Progenitor cell of endocrine pancreas (in vitro differentiated cells): ENCODE data around the gene ETNPPL. TPM values are rescaled to one million over a fixed set of nuclear protein-coding genes. Genes with fewer than 3 reads are reported as not detected.

ENCODE experiments used
- DNase-seq: peaks from one replicate; pipeline ENCODE4 v3.0.0; 2021; ENCODE audit warnings: low spot score; ENCODE audit not compliant: unreplicated experiment
- H3K27ac Mint-ChIP-seq: 2 replicates; pipeline ENCODE4 v1.8.0; 2021; ENCODE audit warnings: mild to moderate bottlenecking, moderate library complexity, mixed read lengths
- H3K27me3 Mint-ChIP-seq: 2 replicates; pipeline ENCODE4 v1.8.0; 2021; ENCODE audit warnings: mixed read lengths
- H3K36me3 Mint-ChIP-seq: 2 replicates; pipeline ENCODE4 v1.8.0; 2022; ENCODE audit warnings: mixed read lengths; ENCODE audit not compliant: insufficient read depth
- H3K4me1 Mint-ChIP-seq: 2 replicates; pipeline ENCODE4 v1.8.0; 2021; ENCODE audit warnings: low read depth, mixed read lengths
- H3K4me3 Mint-ChIP-seq: 2 replicates; pipeline ENCODE4 v1.8.0; 2021; ENCODE audit warnings: low read depth, mild to moderate bottlenecking, moderate library complexity, mixed read lengths
- H3K9me3 Mint-ChIP-seq: 2 replicates; pipeline ENCODE4 v1.8.0; 2021; ENCODE audit warnings: low read depth, mixed read lengths
- total RNA-seq: library from RNA; stranded (reverse); gene quantifications from 2 replicates; pipeline ENCODE4 v1.2.1, GENCODE V29; 2021
- TF ChIP-seq, protein P1 (sequence below): fragments of 200-600 bp; sonication (generic); IDR thresholded peaks from one replicate; pipeline ENCODE4 v1.5.0; 2021; ENCODE audit warnings: antibody characterized with exemption, mild to moderate bottlenecking; ENCODE audit not compliant: unreplicated experiment

ETNPPL gene
- total RNA-seq, 1 donor from 2014 or later = 0.22 TPM

- Mint-ChIP-seq H3K4me1 (no peaks in the 10 kb centered on the region), H3K4me3 (no peak overlapping the region), H3K9me3 (no peaks in the 10 kb centered on the region), H3K27me3 (no peaks in the 10 kb centered on the region), H3K36me3 (no peaks in the 10 kb centered on the region), H3K27ac (no peak overlapping the region)
- DNase-seq = no peak
- TF ChIP-seq, protein P1, sequence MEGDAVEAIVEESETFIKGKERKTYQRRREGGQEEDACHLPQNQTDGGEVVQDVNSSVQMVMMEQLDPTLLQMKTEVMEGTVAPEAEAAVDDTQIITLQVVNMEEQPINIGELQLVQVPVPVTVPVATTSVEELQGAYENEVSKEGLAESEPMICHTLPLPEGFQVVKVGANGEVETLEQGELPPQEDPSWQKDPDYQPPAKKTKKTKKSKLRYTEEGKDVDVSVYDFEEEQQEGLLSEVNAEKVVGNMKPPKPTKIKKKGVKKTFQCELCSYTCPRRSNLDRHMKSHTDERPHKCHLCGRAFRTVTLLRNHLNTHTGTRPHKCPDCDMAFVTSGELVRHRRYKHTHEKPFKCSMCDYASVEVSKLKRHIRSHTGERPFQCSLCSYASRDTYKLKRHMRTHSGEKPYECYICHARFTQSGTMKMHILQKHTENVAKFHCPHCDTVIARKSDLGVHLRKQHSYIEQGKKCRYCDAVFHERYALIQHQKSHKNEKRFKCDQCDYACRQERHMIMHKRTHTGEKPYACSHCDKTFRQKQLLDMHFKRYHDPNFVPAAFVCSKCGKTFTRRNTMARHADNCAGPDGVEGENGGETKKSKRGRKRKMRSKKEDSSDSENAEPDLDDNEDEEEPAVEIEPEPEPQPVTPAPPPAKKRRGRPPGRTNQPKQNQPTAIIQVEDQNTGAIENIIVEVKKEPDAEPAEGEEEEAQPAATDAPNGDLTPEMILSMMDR = no peak
These were observed 14.5 kb upstream of the ETNPPL start for GRCh38 chr4:108777388-108777787.

DNA sequence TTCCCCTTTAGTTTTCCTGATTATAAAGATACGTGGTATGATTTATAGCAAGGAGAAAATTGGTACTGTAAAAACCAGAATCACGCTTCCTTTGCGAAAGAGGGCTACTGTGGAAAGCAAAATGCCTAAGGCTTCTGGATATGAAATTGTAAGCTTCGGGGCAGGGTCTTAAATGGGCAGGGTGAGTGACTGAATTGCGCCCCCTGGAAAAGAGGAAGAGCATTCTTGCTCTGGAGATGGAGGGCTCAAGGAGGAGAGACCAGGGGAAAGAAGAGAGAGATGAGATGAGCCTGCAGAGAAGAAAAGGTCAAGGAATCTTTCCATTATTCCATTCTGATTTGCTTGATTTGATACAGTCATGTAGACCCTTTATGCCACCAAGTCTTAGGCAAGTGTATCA is 13.1 kb upstream of the ETNPPL start:
- Mint-ChIP-seq H3K4me3 (no peak overlapping the region), H3K9me3 (no peaks in the 10 kb centered on the region), H3K4me1 (no peaks in the 10 kb centered on the region), H3K27me3 (no peaks in the 10 kb centered on the region), H3K36me3 (no peaks in the 10 kb centered on the region), H3K27ac (no peak overlapping the region)
- TF ChIP-seq, protein P1 = no peak
- DNase-seq = no peak

- no peaks in the 10 kb centered on the region for H3K9me3 Mint-ChIP-seq
- no peaks in the 10 kb centered on the region for H3K27me3 Mint-ChIP-seq
- no peak for DNase-seq
- H3K4me3 Mint-ChIP-seq = no peak overlapping the region
- TF ChIP-seq, protein P1 = no peak
- H3K27ac Mint-ChIP-seq = no peak overlapping the region
- H3K4me1 Mint-ChIP-seq = no peaks in the 10 kb centered on the region
- no peaks in the 10 kb centered on the region for H3K36me3 Mint-ChIP-seq
These were observed 12.1 kb upstream of the ETNPPL start for GRCh38 chr4:108774809-108775530.

GRCh38 chr4:108772402-108772801 is 9.5 kb upstream of the ETNPPL start:
- no peaks in the 10 kb centered on the region for H3K4me1 Mint-ChIP-seq
- no peaks in the 10 kb centered on the region for H3K36me3 Mint-ChIP-seq
- TF ChIP-seq, protein P1 = no peak
- H3K4me3 Mint-ChIP-seq = no peak overlapping the region
- H3K27me3 Mint-ChIP-seq = no peaks in the 10 kb centered on the region
- no peak overlapping the region for H3K27ac Mint-ChIP-seq
- no peak for DNase-seq
- no peaks in the 10 kb centered on the region for H3K9me3 Mint-ChIP-seq

- Mint-ChIP-seq H3K4me3 (no peak overlapping the region), H3K36me3 (no peaks in the 10 kb centered on the region), H3K27ac (no peak overlapping the region)
These were observed 3.2 kb upstream of the ETNPPL start for GRCh38 chr4:108766058-108766457.

More at GRCh38 chr4:108766058-108766457, 3.2 kb upstream of the ETNPPL start:
- TF ChIP-seq, protein P1 = no peak
- peaks cover 15% of the 10 kb centered on the region for H3K27me3 Mint-ChIP-seq
- H3K4me1 Mint-ChIP-seq = peaks cover 6% of the 10 kb centered on the region
- H3K9me3 Mint-ChIP-seq = no peaks in the 10 kb centered on the region
- no peak for DNase-seq
